IgD-negative memory B cell (primary cell): ENCODE data around the gene BDKRB1. TPM values are rescaled to one million over a fixed set of nuclear protein-coding genes. Genes with fewer than 3 reads are reported as not detected.
"Not testable (repeated sequence)": the region's sequence is repeated elsewhere in the genome, so short reads cannot be mapped to it uniquely, and the experiment has no call there.

ENCODE experiments used
- H3K27ac Mint-ChIP-seq, 3 donors: one replicate each; pipeline ENCODE4 v1.8.0; 2020 to 2022; ENCODE audit warnings: mild to moderate bottlenecking in 3 of 3, mixed read lengths in 3 of 3, moderate library complexity in 1 of 3
- H3K27me3 Mint-ChIP-seq: one replicate; pipeline ENCODE4 v1.8.0; 2021; ENCODE audit warnings: mixed read lengths
- H3K36me3 Mint-ChIP-seq: one replicate; pipeline ENCODE4 v1.8.0; 2020; ENCODE audit warnings: mild to moderate bottlenecking, mixed read lengths
- H3K4me1 Mint-ChIP-seq, 3 donors: one replicate each; pipeline ENCODE4 v1.8.0; 2020 to 2022; ENCODE audit warnings: mixed read lengths in 3 of 3, mild to moderate bottlenecking in 1 of 3
- H3K4me3 Mint-ChIP-seq, 4 donors: one replicate each; pipeline ENCODE4 v1.8.0; 2020 to 2022; ENCODE audit warnings: mild to moderate bottlenecking in 4 of 4, mixed read lengths in 4 of 4, moderate library complexity in 3 of 4
- H3K9me3 Mint-ChIP-seq, 3 donors: one replicate each; pipeline ENCODE4 v1.8.0; 2020 to 2021; ENCODE audit warnings: mixed read lengths in 3 of 3, mild to moderate bottlenecking in 1 of 3
- polyA plus RNA-seq: library from polyadenylated mRNA; unstranded; fragments of 300-500 nt; fragmentation: Illumina TruSeq; gene quantifications from one replicate; pipeline ENCODE4 v1.2.3, GENCODE V29; 2021

BDKRB1 gene
- polyA plus RNA-seq, 1 donor from 2014 or later: not detected

GRCh38 chr14:96225213-96225612, 30.8 kb upstream of the BDKRB1 start:
- Mint-ChIP-seq H3K9me3 (peaks cover 2 to 5% (median 4%) of the 10 kb centered on the region in 3 donors), H3K27me3 (peaks cover 2% of the 10 kb centered on the region), H3K36me3 (peaks cover 5% of the 10 kb centered on the region)

GRCh38 chr14:96225745-96226151, 30.3 kb upstream of the BDKRB1 start:
- H3K27me3 Mint-ChIP-seq: peaks cover 2% of the 10 kb centered on the region
- H3K27ac Mint-ChIP-seq: no peak overlapping the region
- peaks cover 2 to 5% (median 4%) of the 10 kb centered on the region in 3 donors for H3K9me3 Mint-ChIP-seq
- no peak overlapping the region for H3K4me3 Mint-ChIP-seq
- H3K4me1 Mint-ChIP-seq: peaks cover 0 to 1% (median 0%) of the 10 kb centered on the region in 3 donors
- H3K36me3 Mint-ChIP-seq: peaks cover 5% of the 10 kb centered on the region

More at GRCh38 chr14:96225213-96225612, 30.8 kb upstream of the BDKRB1 start:
- Mint-ChIP-seq H3K4me3 (no peak overlapping the region), H3K4me1 (peaks cover 0 to 1% (median 0%) of the 10 kb centered on the region in 3 donors), H3K27ac (no peak overlapping the region)

- H3K36me3 Mint-ChIP-seq: peaks cover 5% of the 10 kb centered on the region
- peaks cover 2 to 5% (median 4%) of the 10 kb centered on the region in 3 donors for H3K9me3 Mint-ChIP-seq
- no peak overlapping the region for H3K4me3 Mint-ChIP-seq
- H3K27ac Mint-ChIP-seq: no peak overlapping the region
- H3K4me1 Mint-ChIP-seq: peaks cover 0 to 1% (median 0%) of the 10 kb centered on the region in 3 donors
- peaks cover 2% of the 10 kb centered on the region for H3K27me3 Mint-ChIP-seq
These were observed 28.6 kb upstream of the BDKRB1 start for GRCh38 chr14:96227428-96227827.

GRCh38 chr14:96229315-96229714, 26.7 kb upstream of the BDKRB1 start:
- Mint-ChIP-seq H3K4me3 (no peak overlapping the region), H3K4me1 (no peaks in the 10 kb centered on the region), H3K27me3 (peaks cover 2% of the 10 kb centered on the region), H3K36me3 (peaks cover 5% of the 10 kb centered on the region), H3K9me3 (peaks cover 2 to 5% (median 4%) of the 10 kb centered on the region in 3 donors), H3K27ac (no peak overlapping the region)

- peaks cover 2 to 5% (median 4%) of the 10 kb centered on the region in 3 donors for H3K9me3 Mint-ChIP-seq
- H3K36me3 Mint-ChIP-seq: peaks cover 3% of the 10 kb centered on the region
- H3K4me1 Mint-ChIP-seq: no peaks in the 10 kb centered on the region
- H3K27ac Mint-ChIP-seq: no peak overlapping the region
- no peak overlapping the region for H3K4me3 Mint-ChIP-seq
- peaks cover under 1% of the 10 kb centered on the region for H3K27me3 Mint-ChIP-seq
These were observed 25.0 kb upstream of the BDKRB1 start for GRCh38 chr14:96231056-96231455.

GRCh38 chr14:96231526-96232130, 24.4 kb upstream of the BDKRB1 start:
- Mint-ChIP-seq H3K27me3 (no peaks in the 10 kb centered on the region), H3K4me1 (no peaks in the 10 kb centered on the region), H3K9me3 (peaks cover 3 to 5% (median 4%) of the 10 kb centered on the region in 3 donors), H3K4me3 (no peak overlapping the region), H3K36me3 (peaks cover 3% of the 10 kb centered on the region), H3K27ac (no peak overlapping the region)

- H3K36me3 Mint-ChIP-seq: peaks cover 1% of the 10 kb centered on the region
- peaks cover 2 to 3% (median 3%) of the 10 kb centered on the region in 3 donors for H3K9me3 Mint-ChIP-seq
- no peaks in the 10 kb centered on the region for H3K27me3 Mint-ChIP-seq
- H3K27ac Mint-ChIP-seq: no peak overlapping the region
- no peak overlapping the region for H3K4me3 Mint-ChIP-seq
- no peaks in the 10 kb centered on the region for H3K4me1 Mint-ChIP-seq
These were observed 23.5 kb upstream of the BDKRB1 start for GRCh38 chr14:96232506-96232905.

- H3K4me1 Mint-ChIP-seq: no peaks in the 10 kb centered on the region
- no peak overlapping the region for H3K27ac Mint-ChIP-seq
- no peaks in the 10 kb centered on the region for H3K27me3 Mint-ChIP-seq
- H3K4me3 Mint-ChIP-seq: no peak overlapping the region
- no peaks in the 10 kb centered on the region for H3K36me3 Mint-ChIP-seq
- peaks cover 0 to 1% (median 0%) of the 10 kb centered on the region in 3 donors for H3K9me3 Mint-ChIP-seq
These were observed 22.3 kb upstream of the BDKRB1 start for GRCh38 chr14:96233661-96234060.

GRCh38 chr14:96235426-96235825, 20.6 kb upstream of the BDKRB1 start:
- H3K27ac Mint-ChIP-seq: peak overlapping the region in 1 of 3 donors; percentile 67
- H3K4me3 Mint-ChIP-seq: no peak overlapping the region
- no peaks in the 10 kb centered on the region for H3K4me1 Mint-ChIP-seq
- no peaks in the 10 kb centered on the region for H3K36me3 Mint-ChIP-seq
- no peaks in the 10 kb centered on the region for H3K27me3 Mint-ChIP-seq
- peaks cover 0 to 1% (median 0%) of the 10 kb centered on the region in 3 donors for H3K9me3 Mint-ChIP-seq

GRCh38 chr14:96237641-96238040, 18.4 kb upstream of the BDKRB1 start:
- no peak overlapping the region for H3K27ac Mint-ChIP-seq
- H3K9me3 Mint-ChIP-seq: peaks cover 0 to 2% (median 0%) of the 10 kb centered on the region in 3 donors
- H3K4me1 Mint-ChIP-seq: no peaks in the 10 kb centered on the region
- H3K4me3 Mint-ChIP-seq: no peak overlapping the region
- H3K27me3 Mint-ChIP-seq: peaks cover 3% of the 10 kb centered on the region
- no peaks in the 10 kb centered on the region for H3K36me3 Mint-ChIP-seq

- H3K9me3 Mint-ChIP-seq: peaks cover 0 to 3% (median 0%) of the 10 kb centered on the region in 3 donors
- H3K4me3 Mint-ChIP-seq: no peak overlapping the region
- peaks cover 3% of the 10 kb centered on the region for H3K27me3 Mint-ChIP-seq
- H3K36me3 Mint-ChIP-seq: no peaks in the 10 kb centered on the region
- H3K27ac Mint-ChIP-seq: no peak overlapping the region
- H3K4me1 Mint-ChIP-seq: no peaks in the 10 kb centered on the region
These were observed 17.2 kb upstream of the BDKRB1 start for GRCh38 chr14:96238676-96239265.

GRCh38 chr14:96239711-96240141, 16.3 kb upstream of the BDKRB1 start:
- peaks cover 0 to 5% (median 0%) of the 10 kb centered on the region in 3 donors for H3K9me3 Mint-ChIP-seq
- no peak overlapping the region for H3K4me3 Mint-ChIP-seq
- no peaks in the 10 kb centered on the region for H3K4me1 Mint-ChIP-seq
- no peak overlapping the region for H3K27ac Mint-ChIP-seq
- no peaks in the 10 kb centered on the region for H3K36me3 Mint-ChIP-seq
- H3K27me3 Mint-ChIP-seq: peaks cover 3% of the 10 kb centered on the region

GRCh38 chr14:96240641-96241040, 15.4 kb upstream of the BDKRB1 start:
- H3K4me1 Mint-ChIP-seq: no peaks in the 10 kb centered on the region
- no peak overlapping the region for H3K4me3 Mint-ChIP-seq
- H3K27ac Mint-ChIP-seq: no peak overlapping the region
- peaks cover 0 to 5% (median 1%) of the 10 kb centered on the region in 3 donors for H3K9me3 Mint-ChIP-seq
- H3K27me3 Mint-ChIP-seq: peaks cover 3% of the 10 kb centered on the region
- no peaks in the 10 kb centered on the region for H3K36me3 Mint-ChIP-seq

- Mint-ChIP-seq H3K4me3 (no peak overlapping the region), H3K27ac (no peak overlapping the region), H3K27me3 (peaks cover 3% of the 10 kb centered on the region), H3K36me3 (no peaks in the 10 kb centered on the region), H3K9me3 (peaks cover 0 to 6% (median 1%) of the 10 kb centered on the region in 3 donors), H3K4me1 (no peaks in the 10 kb centered on the region)
These were observed 13.9 kb upstream of the BDKRB1 start for GRCh38 chr14:96242126-96242525.

- Mint-ChIP-seq H3K27ac (no peak overlapping the region), H3K27me3 (peaks cover 3% of the 10 kb centered on the region), H3K4me3 (no peak overlapping the region), H3K9me3 (peaks cover 0 to 7% (median 1%) of the 10 kb centered on the region in 3 donors), H3K36me3 (no peaks in the 10 kb centered on the region), H3K4me1 (no peaks in the 10 kb centered on the region)
These were observed 12.2 kb upstream of the BDKRB1 start for GRCh38 chr14:96243785-96244184.

- not testable (repeated sequence) for H3K36me3 Mint-ChIP-seq, H3K27ac Mint-ChIP-seq, H3K9me3 Mint-ChIP-seq, H3K4me1 Mint-ChIP-seq, H3K27me3 Mint-ChIP-seq, H3K4me3 Mint-ChIP-seq
These were observed 10.9 kb upstream of the BDKRB1 start for GRCh38 chr14:96245074-96245473.
